ENCODE results near the gene ACVR2A.

DNA sequence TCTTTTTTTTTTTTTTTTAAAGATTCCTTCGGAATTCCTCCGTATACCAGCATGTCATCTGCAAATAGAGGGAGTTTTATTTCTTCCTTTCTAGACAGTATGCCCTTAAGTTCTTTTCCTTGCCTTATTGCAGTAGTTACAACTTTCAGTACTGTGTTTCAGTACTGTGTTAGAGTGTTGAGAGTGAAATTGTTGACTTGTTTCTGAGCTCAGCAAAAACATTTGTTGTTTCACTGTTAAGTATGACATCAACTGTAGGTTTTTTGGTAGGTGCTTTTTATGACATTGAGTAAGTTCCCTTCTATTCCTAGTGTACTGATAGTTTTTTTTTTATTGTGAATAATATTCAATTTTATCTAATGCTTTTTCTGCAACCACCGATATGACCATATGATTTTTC, 43.9 kb downstream of the ACVR2A start:
- no peak for TF ChIP-seq EZH2 (IDR thresholded peaks at IDR 0.05; ENCODE audit: borderline replicate concordance, low read depth, low read length, poor library complexity, severe bottlenecking)
- TF ChIP-seq, protein P1, sequence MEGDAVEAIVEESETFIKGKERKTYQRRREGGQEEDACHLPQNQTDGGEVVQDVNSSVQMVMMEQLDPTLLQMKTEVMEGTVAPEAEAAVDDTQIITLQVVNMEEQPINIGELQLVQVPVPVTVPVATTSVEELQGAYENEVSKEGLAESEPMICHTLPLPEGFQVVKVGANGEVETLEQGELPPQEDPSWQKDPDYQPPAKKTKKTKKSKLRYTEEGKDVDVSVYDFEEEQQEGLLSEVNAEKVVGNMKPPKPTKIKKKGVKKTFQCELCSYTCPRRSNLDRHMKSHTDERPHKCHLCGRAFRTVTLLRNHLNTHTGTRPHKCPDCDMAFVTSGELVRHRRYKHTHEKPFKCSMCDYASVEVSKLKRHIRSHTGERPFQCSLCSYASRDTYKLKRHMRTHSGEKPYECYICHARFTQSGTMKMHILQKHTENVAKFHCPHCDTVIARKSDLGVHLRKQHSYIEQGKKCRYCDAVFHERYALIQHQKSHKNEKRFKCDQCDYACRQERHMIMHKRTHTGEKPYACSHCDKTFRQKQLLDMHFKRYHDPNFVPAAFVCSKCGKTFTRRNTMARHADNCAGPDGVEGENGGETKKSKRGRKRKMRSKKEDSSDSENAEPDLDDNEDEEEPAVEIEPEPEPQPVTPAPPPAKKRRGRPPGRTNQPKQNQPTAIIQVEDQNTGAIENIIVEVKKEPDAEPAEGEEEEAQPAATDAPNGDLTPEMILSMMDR (conservative IDR thresholded peaks at IDR 0.05; ENCODE audit: low read depth, low read length), result no peak

All from A673 (cell line).